Left lung (tissue), 10 donors: ENCODE measurements around the gene CTNNA3. TPM values are rescaled to one million over a fixed set of nuclear protein-coding genes. Genes with fewer than 3 reads are reported as not detected.
"Not testable (repeated sequence)": the region's sequence is repeated elsewhere in the genome, so short reads cannot be mapped to it uniquely, and the experiment has no call there.

Experiments used
- ATAC-seq: fragments of 200-7000 bp; cut with Tn5 transposase; one replicate; pipeline ENCODE4 v1.9.1; 2020; ENCODE audit warnings: moderate library complexity
- DNase-seq, 4 donors: peaks; one replicate each; pipeline ENCODE4 v3.0.0-alpha.2; 2013 to 2020
- H3K27ac ChIP-seq, 2 donors: fragments of 200-600 bp; sonication (generic) in 1 of 2; one replicate each; pipeline versions ENCODE4 v1.5.0 to v1.8.0; 2020 to 2021
- H3K27me3 ChIP-seq, 2 donors: fragments of 200-600 bp; sonication (generic) in 1 of 2; one replicate each; pipeline versions ENCODE4 v1.5.0 to v1.8.0; 2020 to 2021
- H3K36me3 ChIP-seq, 2 donors: fragments of 200-600 bp; sonication (generic) in 1 of 2; one replicate each; pipeline versions ENCODE4 v1.5.0 to v1.8.0; 2020 to 2021
- H3K4me1 ChIP-seq, 2 donors: fragments of 200-600 bp; one replicate each; pipeline ENCODE4 v1.8.0; 2021
- H3K4me3 ChIP-seq, 2 donors: fragments of 200-600 bp; sonication (generic) in 1 of 2; one replicate each; pipeline versions ENCODE4 v1.5.0 to v1.8.0; 2020 to 2021; ENCODE audit warnings: mild to moderate bottlenecking in 1 of 2
- H3K9me3 ChIP-seq, 2 donors: fragments of 200-600 bp; sonication (generic) in 1 of 2; one replicate each; pipeline versions ENCODE4 v1.5.0 to v1.8.0; 2020 to 2021
- CTCF ChIP-seq, 2 donors: fragments of 200-600 bp; sonication (generic) in 1 of 2; IDR thresholded peaks; one replicate each; pipeline versions ENCODE4 v1.5.0 to v1.8.0; 2021; ENCODE audit warnings: antibody characterized with exemption in 2 of 2
- intact Hi-C, 2 donors: fragments of 100-400 bp; cut with DNase I; formaldehyde crosslinking; loops; one replicate each; pipeline versions ENCODE4 v1.11.2 to v1.14.2; 2022
- polyA plus RNA-seq, 6 donors: library from polyadenylated mRNA; unstranded; fragments of 120-200 nt; gene quantifications; one replicate each; pipeline ENCODE4 v1.2.1, GENCODE V29; 2013; ENCODE audit not compliant: insufficient read length in 6 of 6
- total RNA-seq, 2 donors: library from RNA; stranded (reverse); fragmentation: NEBNext Ultra II Directional; extraction: Animal tissue kit (Norgen Biotek cat#: 25700); gene quantifications; one replicate each; pipeline ENCODE4 v1.2.1, GENCODE V29; 2021
- donor health status: DM: no; HTN: yes; CAD: no.
- donor health status: DM: no; HTN: no; CAD: no.

CTNNA3 gene
- total and polyA plus RNA-seq, 8 donors: 1.1 to 8.2 (median 6.6) TPM; not detected in 1

- DNase-seq (no peak), ATAC-seq (no peak)
- no peaks in the 10 kb centered on the region for H3K36me3 ChIP-seq
- H3K4me3 ChIP-seq: no peak overlapping the region
- peaks cover 0 to 1% of the 10 kb centered on the region in 2 donors for H3K9me3 ChIP-seq
- no peaks in the 10 kb centered on the region for H3K27me3 ChIP-seq
- H3K27ac ChIP-seq: no peak overlapping the region
- intact Hi-C loops: no loop called here
- TF ChIP-seq CTCF (IDR thresholded peaks at IDR 0.05): no peak
- no peaks in the 10 kb centered on the region for H3K4me1 ChIP-seq
Observed at GRCh38 chr10:66378117-66378876, 1317.7 kb downstream of the CTNNA3 start.

GRCh38 chr10:66368146-66368545 is 1327.8 kb downstream of the CTNNA3 start:
- no peaks in the 10 kb centered on the region for H3K9me3 ChIP-seq

DNA sequence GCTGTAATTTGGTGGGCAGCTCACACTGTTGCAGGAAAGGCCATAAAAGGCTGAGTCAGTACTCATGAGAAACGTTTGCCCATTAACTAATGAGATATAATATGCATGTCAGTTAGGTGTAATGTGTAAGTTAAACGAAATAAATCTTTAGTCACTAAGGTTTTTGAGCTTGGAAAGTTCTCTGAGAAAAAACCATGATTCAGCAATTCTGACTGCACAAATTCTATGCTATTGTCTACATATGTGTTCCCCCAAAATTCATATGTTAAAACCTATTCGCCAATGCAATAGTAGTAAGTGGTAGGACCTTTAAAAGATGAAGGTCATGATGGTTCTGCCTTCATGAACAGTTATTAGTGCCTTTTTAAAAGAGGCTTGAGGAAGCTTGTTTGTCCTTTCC is 1329.8 kb downstream of the CTNNA3 start:
- Histone ChIP-seq H3K4me1 (no peaks in the 10 kb centered on the region), H3K9me3 (peaks cover 0 to 2% of the 10 kb centered on the region in 2 donors), H3K27ac (no peak overlapping the region), H3K4me3 (no peak overlapping the region), H3K27me3 (no peaks in the 10 kb centered on the region), H3K36me3 (no peaks in the 10 kb centered on the region)
- ATAC-seq (no peak), DNase-seq (no peak)
- TF ChIP-seq CTCF (IDR thresholded peaks at IDR 0.05): no peak
- intact Hi-C loops: no loop called here

More at GRCh38 chr10:66368146-66368545, 1327.8 kb downstream of the CTNNA3 start:
- TF ChIP-seq CTCF (IDR thresholded peaks at IDR 0.05): no peak
- Histone ChIP-seq H3K4me3 (no peak overlapping the region), H3K4me1 (no peaks in the 10 kb centered on the region), H3K36me3 (no peaks in the 10 kb centered on the region), H3K27me3 (no peaks in the 10 kb centered on the region), H3K27ac (no peak overlapping the region)
- ATAC-seq (no peak), DNase-seq (peak in 1 of 4 donors; percentile 21)
- intact Hi-C loops: no loop called here

GRCh38 chr10:66365686-66366085 is 1330.3 kb downstream of the CTNNA3 start:
- ATAC-seq: no peak
- no peak overlapping the region for H3K27ac ChIP-seq
- no peaks in the 10 kb centered on the region for H3K27me3 ChIP-seq
- DNase-seq: no peak
- no peak overlapping the region for H3K4me3 ChIP-seq
- peaks cover 0 to 2% of the 10 kb centered on the region in 2 donors for H3K9me3 ChIP-seq
- no peak for TF ChIP-seq CTCF (IDR thresholded peaks at IDR 0.05)
- intact Hi-C loops: no loop called here
- H3K4me1 ChIP-seq: no peaks in the 10 kb centered on the region
- H3K36me3 ChIP-seq: no peaks in the 10 kb centered on the region

- DNase-seq: no peak
- ATAC-seq: no peak
- Histone ChIP-seq H3K9me3 (peaks cover 0 to 2% of the 10 kb centered on the region in 2 donors), H3K4me1 (no peaks in the 10 kb centered on the region), H3K27me3 (no peaks in the 10 kb centered on the region), H3K27ac (no peak overlapping the region), H3K36me3 (no peaks in the 10 kb centered on the region), H3K4me3 (no peak overlapping the region)
- intact Hi-C loops: no loop called here
- TF ChIP-seq CTCF (IDR thresholded peaks at IDR 0.05): no peak
Observed at GRCh38 chr10:66362522-66362921, 1333.5 kb downstream of the CTNNA3 start.

DNA sequence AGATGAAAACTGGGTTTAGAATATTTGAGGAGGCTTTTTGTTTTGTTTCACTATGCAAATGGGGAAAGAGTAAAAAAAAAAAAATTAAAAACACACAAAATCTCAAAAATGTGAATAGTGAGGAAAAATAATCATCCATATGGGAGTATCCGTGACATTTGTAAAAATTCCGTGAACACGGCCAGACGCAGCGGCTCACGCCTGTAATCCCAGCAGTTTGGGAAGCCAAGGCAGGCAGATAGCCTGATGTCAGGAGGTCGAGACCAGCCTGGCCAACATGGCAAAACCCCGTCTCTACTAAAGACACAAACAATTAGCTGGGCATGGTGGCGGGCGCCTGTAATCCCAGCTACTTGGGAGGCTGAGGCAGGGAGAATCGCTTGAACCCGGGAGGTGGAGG is 1342.2 kb downstream of the CTNNA3 start:
- DNase-seq: peak in 1 of 4 donors; percentile 26
- H3K27ac ChIP-seq, H3K4me1 ChIP-seq, H3K27me3 ChIP-seq, H3K9me3 ChIP-seq, H3K4me3 ChIP-seq, ATAC-seq, intact Hi-C loops, H3K36me3 ChIP-seq: not testable (repeated sequence)
